Measurements from ENCODE around the gene MMRN2.

- TF ChIP-seq CEBPB (IDR thresholded peaks at IDR 0.05) (peak in 1 of 2 experiments; percentile 18; a peak in 2 of 4 replicates), POLR2A (IDR thresholded peaks at IDR 0.05; ENCODE audit: low read length) (no peak), RAD21 (conservative IDR thresholded peaks at IDR 0.05 in 1 of 2, IDR thresholded peaks at IDR 0.05 in 1 of 2) (no peak), MAZ (IDR thresholded peaks at IDR 0.05; ENCODE audit: borderline replicate concordance, low read depth, low read length) (no peak), SREBF2 (IDR thresholded peaks at IDR 0.05) (no peak), CTCF (IDR thresholded peaks at IDR 0.05) (no peak), JUN (IDR thresholded peaks at IDR 0.05) (no peak), CBX2 (IDR thresholded peaks at IDR 0.05; ENCODE audit: borderline replicate concordance, low read depth) (no peak), KDM5A (IDR thresholded peaks at IDR 0.05) (no peak)
These were observed 25.5 kb downstream of the MMRN2 start for GRCh38 chr10:86931872-86932271.
